Measurements from ENCODE around the gene ASCC3.

Gene ASCC3

DNA sequence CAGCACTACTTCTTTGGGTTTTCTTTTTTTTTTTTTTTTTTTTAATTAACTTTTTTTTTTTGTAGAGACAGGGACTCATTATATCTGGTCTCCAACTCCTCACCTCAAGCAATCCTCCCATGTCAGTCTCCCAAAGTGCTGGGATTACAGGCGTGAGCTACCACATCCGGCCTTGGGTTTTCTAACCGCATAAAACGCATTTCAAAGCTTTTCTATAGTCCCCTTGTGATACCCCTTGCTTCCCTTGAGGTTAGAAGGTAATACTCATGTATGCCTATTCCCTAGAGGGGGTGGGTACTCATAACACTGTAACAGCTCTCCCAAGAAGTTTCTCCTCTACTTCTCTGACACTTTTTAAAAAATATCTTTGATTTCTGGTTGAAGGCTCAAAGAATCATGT lies 23.9 kb upstream of the ASCC3 start:
- no peak overlapping the region for H3K4me2 ChIP-seq (ENCODE audit: low read length)
- no peak overlapping the region for H2AK5ac ChIP-seq (ENCODE audit: low read length)
- no peak overlapping the region for H2BK120ac ChIP-seq (ENCODE audit: low read depth, low read length)
- no peak overlapping the region for H4K8ac ChIP-seq (ENCODE audit: low read depth, low read length)
- H4K5ac ChIP-seq (ENCODE audit: low read length): no peak overlapping the region
- H3K23ac ChIP-seq (ENCODE audit: low read length): no peak overlapping the region
- H3K4me3 ChIP-seq (ENCODE audit: low read length): no peak overlapping the region
- no peaks in the 10 kb centered on the region for H3K36me3 ChIP-seq (ENCODE audit: control insufficient read depth, insufficient read depth, low read length)
- peaks cover 2% of the 10 kb centered on the region for H3K4me1 ChIP-seq (ENCODE audit: control insufficient read depth, low read depth, low read length)
- peak; percentile 52 for DNase-seq
- no peaks in the 10 kb centered on the region for H3K79me2 ChIP-seq (ENCODE audit: control insufficient read depth, insufficient read depth, low read length)
- H3K4ac ChIP-seq (ENCODE audit: low read depth, low read length): no peak overlapping the region
- H3K9ac ChIP-seq (ENCODE audit: low read length): no peak overlapping the region
- no CpG with 5 or more reads among the region's 4 CpGs for WGBS (ENCODE audit: extremely low coverage, insufficient coverage, low lambda C conversion rate)
- no peaks in the 10 kb centered on the region for H3K27me3 ChIP-seq (ENCODE audit: insufficient read depth, low read length, poor library complexity)
- no peaks in the 10 kb centered on the region for H3K79me1 ChIP-seq (ENCODE audit: low read length)
- no peak overlapping the region for H3K56ac ChIP-seq (ENCODE audit: low read length)
- no peak overlapping the region for H2BK15ac ChIP-seq (replicated peaks; ENCODE audit: low read depth)
- no peak overlapping the region for H3K27ac ChIP-seq (ENCODE audit: low read depth, low read length)
- no peak overlapping the region for H2BK5ac ChIP-seq (ENCODE audit: low read length)
- H3K18ac ChIP-seq (ENCODE audit: low read length): no peak overlapping the region

GRCh38 chr6:100904316-100904715 lies 23.2 kb upstream of the ASCC3 start:
- Histone ChIP-seq H2BK5ac (ENCODE audit: low read length) (no peak overlapping the region), H3K36me3 (ENCODE audit: control insufficient read depth, insufficient read depth, low read length) (no peaks in the 10 kb centered on the region), H3K4me2 (ENCODE audit: low read length) (no peak overlapping the region), H3K56ac (ENCODE audit: low read length) (peak overlapping the region; percentile 10), H3K79me1 (ENCODE audit: low read length) (no peaks in the 10 kb centered on the region), H3K4me1 (ENCODE audit: control insufficient read depth, low read depth, low read length) (peaks cover 2% of the 10 kb centered on the region), H2BK120ac (ENCODE audit: low read depth, low read length) (peak overlapping the region; percentile 92), H3K9ac (ENCODE audit: low read length) (no peak overlapping the region), H3K79me2 (ENCODE audit: control insufficient read depth, insufficient read depth, low read length) (no peaks in the 10 kb centered on the region), H2BK15ac (replicated peaks; ENCODE audit: low read depth) (peak overlapping the region; percentile 74), H3K23ac (ENCODE audit: low read length) (no peak overlapping the region), H3K4ac (ENCODE audit: low read depth, low read length) (peak overlapping the region; percentile 16), H4K5ac (ENCODE audit: low read length) (no peak overlapping the region), H2AK5ac (ENCODE audit: low read length) (no peak overlapping the region), H3K27ac (ENCODE audit: low read depth, low read length) (no peak overlapping the region), H3K27me3 (ENCODE audit: insufficient read depth, low read length, poor library complexity) (no peaks in the 10 kb centered on the region), H3K18ac (ENCODE audit: low read length) (peak overlapping the region; percentile 84), H4K8ac (ENCODE audit: low read depth, low read length) (no peak overlapping the region), H3K4me3 (ENCODE audit: low read length) (no peak overlapping the region)
- WGBS (ENCODE audit: extremely low coverage, insufficient coverage, low lambda C conversion rate): no CpG with 5 or more reads among the region's 4 CpGs
- DNase-seq: no peak

DNA sequence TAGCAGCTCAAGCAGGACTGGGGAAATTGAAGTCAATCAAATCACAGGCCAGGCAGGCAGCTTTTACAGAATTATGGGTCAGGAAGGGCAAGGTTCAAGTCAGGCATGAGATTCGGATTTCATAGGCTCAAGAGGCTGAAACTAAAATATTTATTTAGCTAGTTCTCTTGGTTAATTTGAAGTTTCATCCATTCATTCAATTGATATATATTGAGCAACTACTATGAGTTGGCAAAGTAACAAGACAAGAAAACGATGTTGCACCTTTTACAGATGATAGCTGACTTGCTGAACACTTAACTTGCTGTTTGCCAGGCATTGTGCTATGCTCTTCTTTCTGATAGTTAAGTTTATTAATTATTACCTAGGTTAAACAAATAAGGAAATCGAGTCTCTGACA lies 20.5 kb upstream of the ASCC3 start:
- Histone ChIP-seq H4K8ac (ENCODE audit: low read depth, low read length) (no peak overlapping the region), H2BK15ac (replicated peaks; ENCODE audit: low read depth) (no peak overlapping the region), H3K27me3 (ENCODE audit: insufficient read depth, low read length, poor library complexity) (no peaks in the 10 kb centered on the region), H4K5ac (ENCODE audit: low read length) (no peak overlapping the region), H3K79me1 (ENCODE audit: low read length) (no peaks in the 10 kb centered on the region), H3K23ac (ENCODE audit: low read length) (no peak overlapping the region), H3K4me1 (ENCODE audit: control insufficient read depth, low read depth, low read length) (peaks cover 2% of the 10 kb centered on the region), H3K56ac (ENCODE audit: low read length) (no peak overlapping the region), H2AK5ac (ENCODE audit: low read length) (no peak overlapping the region), H3K9ac (ENCODE audit: low read length) (no peak overlapping the region), H2BK5ac (ENCODE audit: low read length) (no peak overlapping the region), H3K79me2 (ENCODE audit: control insufficient read depth, insufficient read depth, low read length) (no peaks in the 10 kb centered on the region), H3K18ac (ENCODE audit: low read length) (no peak overlapping the region), H3K36me3 (ENCODE audit: control insufficient read depth, insufficient read depth, low read length) (no peaks in the 10 kb centered on the region), H3K4ac (ENCODE audit: low read depth, low read length) (no peak overlapping the region), H2BK120ac (ENCODE audit: low read depth, low read length) (no peak overlapping the region), H3K4me3 (ENCODE audit: low read length) (no peak overlapping the region), H3K27ac (ENCODE audit: low read depth, low read length) (no peak overlapping the region), H3K4me2 (ENCODE audit: low read length) (no peak overlapping the region)
- DNase-seq: no peak
- WGBS (ENCODE audit: extremely low coverage, insufficient coverage, low lambda C conversion rate): no CpG with 5 or more reads among the region's 3 CpGs

- Histone ChIP-seq H4K5ac (ENCODE audit: low read length) (no peak overlapping the region), H3K79me2 (ENCODE audit: control insufficient read depth, insufficient read depth, low read length) (no peaks in the 10 kb centered on the region), H3K4ac (ENCODE audit: low read depth, low read length) (no peak overlapping the region), H3K56ac (ENCODE audit: low read length) (no peak overlapping the region), H2BK5ac (ENCODE audit: low read length) (no peak overlapping the region), H3K18ac (ENCODE audit: low read length) (no peak overlapping the region), H3K4me3 (ENCODE audit: low read length) (no peak overlapping the region), H3K79me1 (ENCODE audit: low read length) (no peaks in the 10 kb centered on the region), H4K8ac (ENCODE audit: low read depth, low read length) (no peak overlapping the region), H3K27me3 (ENCODE audit: insufficient read depth, low read length, poor library complexity) (no peaks in the 10 kb centered on the region), H3K23ac (ENCODE audit: low read length) (no peak overlapping the region), H3K9ac (ENCODE audit: low read length) (no peak overlapping the region), H3K36me3 (ENCODE audit: control insufficient read depth, insufficient read depth, low read length) (no peaks in the 10 kb centered on the region), H3K27ac (ENCODE audit: low read depth, low read length) (no peak overlapping the region), H2AK5ac (ENCODE audit: low read length) (no peak overlapping the region), H3K4me2 (ENCODE audit: low read length) (no peak overlapping the region), H2BK120ac (ENCODE audit: low read depth, low read length) (no peak overlapping the region), H2BK15ac (replicated peaks; ENCODE audit: low read depth) (no peak overlapping the region), H3K4me1 (ENCODE audit: control insufficient read depth, low read depth, low read length) (peaks cover under 1% of the 10 kb centered on the region)
- no CpG with 5 or more reads among the region's 3 CpGs for WGBS (ENCODE audit: extremely low coverage, insufficient coverage, low lambda C conversion rate)
- DNase-seq: peak; percentile 17
Measured at GRCh38 chr6:100899202-100899601, 18.1 kb upstream of the ASCC3 start.

DNA sequence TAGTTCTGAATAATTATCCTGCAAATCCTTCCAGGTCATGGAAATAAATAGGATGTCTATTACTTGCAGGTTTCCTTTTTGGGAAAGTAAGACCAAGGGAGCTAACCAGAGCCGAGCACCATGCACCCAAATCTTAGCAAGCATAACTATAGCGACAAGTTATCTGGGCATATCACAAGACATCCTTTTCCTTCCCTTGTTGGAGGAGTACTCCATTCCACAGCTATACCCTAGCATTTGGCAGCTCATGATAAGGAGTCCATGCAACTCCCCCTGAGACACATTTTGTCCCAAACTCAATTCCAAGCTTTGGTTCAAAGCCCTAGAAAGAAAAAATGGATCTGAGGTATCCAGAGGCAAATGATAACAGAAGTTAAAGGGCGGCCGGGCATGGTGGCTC lies 16.5 kb upstream of the ASCC3 start:
- WGBS (ENCODE audit: extremely low coverage, insufficient coverage, low lambda C conversion rate): no CpG with 5 or more reads among the region's 4 CpGs
- H3K18ac ChIP-seq (ENCODE audit: low read length): no peak overlapping the region
- no peak overlapping the region for H3K4me3 ChIP-seq (ENCODE audit: low read length)
- no peak overlapping the region for H3K4me2 ChIP-seq (ENCODE audit: low read length)
- H3K4ac ChIP-seq (ENCODE audit: low read depth, low read length): no peak overlapping the region
- no peak overlapping the region for H2BK15ac ChIP-seq (replicated peaks; ENCODE audit: low read depth)
- H3K4me1 ChIP-seq (ENCODE audit: control insufficient read depth, low read depth, low read length): peaks cover under 1% of the 10 kb centered on the region
- no peaks in the 10 kb centered on the region for H3K36me3 ChIP-seq (ENCODE audit: control insufficient read depth, insufficient read depth, low read length)
- H4K5ac ChIP-seq (ENCODE audit: low read length): no peak overlapping the region
- no peak overlapping the region for H2BK5ac ChIP-seq (ENCODE audit: low read length)
- no peaks in the 10 kb centered on the region for H3K79me1 ChIP-seq (ENCODE audit: low read length)
- H3K27me3 ChIP-seq (ENCODE audit: insufficient read depth, low read length, poor library complexity): no peaks in the 10 kb centered on the region
- H4K8ac ChIP-seq (ENCODE audit: low read depth, low read length): no peak overlapping the region
- H3K9ac ChIP-seq (ENCODE audit: low read length): no peak overlapping the region
- H2AK5ac ChIP-seq (ENCODE audit: low read length): no peak overlapping the region
- no peak overlapping the region for H3K27ac ChIP-seq (ENCODE audit: low read depth, low read length)
- no peak overlapping the region for H2BK120ac ChIP-seq (ENCODE audit: low read depth, low read length)
- no peaks in the 10 kb centered on the region for H3K79me2 ChIP-seq (ENCODE audit: control insufficient read depth, insufficient read depth, low read length)
- no peak overlapping the region for H3K23ac ChIP-seq (ENCODE audit: low read length)
- no peak overlapping the region for H3K56ac ChIP-seq (ENCODE audit: low read length)
- DNase-seq: no peak

GRCh38 chr6:100893743-100894142 lies 12.6 kb upstream of the ASCC3 start:
- no CpG with 5 or more reads among the region's 3 CpGs for WGBS (ENCODE audit: extremely low coverage, insufficient coverage, low lambda C conversion rate)
- Histone ChIP-seq H3K79me1 (ENCODE audit: low read length) (no peaks in the 10 kb centered on the region), H3K4me3 (ENCODE audit: low read length) (no peak overlapping the region), H3K27me3 (ENCODE audit: insufficient read depth, low read length, poor library complexity) (no peaks in the 10 kb centered on the region), H3K4me1 (ENCODE audit: control insufficient read depth, low read depth, low read length) (peaks cover 2% of the 10 kb centered on the region), H2BK120ac (ENCODE audit: low read depth, low read length) (no peak overlapping the region), H2BK15ac (replicated peaks; ENCODE audit: low read depth) (no peak overlapping the region), H3K18ac (ENCODE audit: low read length) (no peak overlapping the region), H3K9ac (ENCODE audit: low read length) (no peak overlapping the region), H2AK5ac (ENCODE audit: low read length) (no peak overlapping the region), H3K4me2 (ENCODE audit: low read length) (no peak overlapping the region), H3K36me3 (ENCODE audit: control insufficient read depth, insufficient read depth, low read length) (no peaks in the 10 kb centered on the region), H3K56ac (ENCODE audit: low read length) (no peak overlapping the region), H3K23ac (ENCODE audit: low read length) (no peak overlapping the region), H3K79me2 (ENCODE audit: control insufficient read depth, insufficient read depth, low read length) (no peaks in the 10 kb centered on the region), H3K27ac (ENCODE audit: low read depth, low read length) (no peak overlapping the region), H3K4ac (ENCODE audit: low read depth, low read length) (no peak overlapping the region), H2BK5ac (ENCODE audit: low read length) (no peak overlapping the region), H4K5ac (ENCODE audit: low read length) (no peak overlapping the region), H4K8ac (ENCODE audit: low read depth, low read length) (no peak overlapping the region)
- DNase-seq: no peak
